IPS-18c (cell line): ENCODE results near the gene CUEDC2.
A peak's percentile ranks its signal among the peaks of the same experiment; 100 is the strongest.

Source experiments
- H3K4me3 ChIP-seq: 2 replicates; pipeline ENCODE4 v1.7.0; 2013; ENCODE audit warnings: low read depth, mild to moderate bottlenecking, low read length, moderate library complexity; ENCODE audit not compliant: insufficient read depth
- H3K9me3 ChIP-seq: one replicate; pipeline ENCODE4 v1.6.1; 2013; ENCODE audit warnings: mild to moderate bottlenecking, low read length, moderate library complexity; ENCODE audit not compliant: control insufficient read depth, insufficient read depth

CUEDC2 gene

DNA sequence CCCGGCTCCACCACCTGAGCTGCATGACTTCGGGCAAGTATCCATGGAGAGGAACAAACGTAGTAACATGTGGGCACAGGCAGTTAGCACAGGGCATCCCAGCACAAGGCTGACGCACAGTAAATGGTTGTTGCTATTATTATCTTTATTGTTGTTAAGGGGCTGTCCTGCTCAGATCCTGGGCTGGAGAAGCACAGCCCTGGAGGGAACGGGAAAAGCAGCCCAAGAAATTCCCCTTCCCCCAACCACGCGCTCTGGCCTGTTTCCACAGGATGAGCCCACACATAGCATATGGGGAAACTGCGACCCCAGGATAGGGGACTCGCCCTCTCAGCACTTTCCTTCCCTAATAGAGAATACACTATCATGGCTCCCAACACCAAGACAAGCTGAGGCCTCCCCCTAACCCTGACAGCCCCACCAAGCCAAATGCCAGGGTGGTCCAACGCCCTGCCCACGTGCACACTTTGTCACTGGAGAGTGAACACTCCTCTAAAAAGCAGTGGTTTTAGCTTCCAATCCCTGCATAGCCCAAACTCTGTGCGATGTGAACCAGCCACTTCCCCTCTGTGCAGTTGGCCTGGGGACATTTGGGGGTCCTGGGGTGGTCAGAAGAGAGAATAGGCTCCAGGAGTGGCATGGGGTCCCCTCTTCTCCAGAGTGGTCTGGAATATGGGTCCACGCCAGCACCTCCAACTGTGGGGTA is 24.8 kb downstream of the CUEDC2 start:
- no peak overlapping the region for H3K4me3 ChIP-seq
- H3K9me3 ChIP-seq, result no peaks in the 10 kb centered on the region

DNA sequence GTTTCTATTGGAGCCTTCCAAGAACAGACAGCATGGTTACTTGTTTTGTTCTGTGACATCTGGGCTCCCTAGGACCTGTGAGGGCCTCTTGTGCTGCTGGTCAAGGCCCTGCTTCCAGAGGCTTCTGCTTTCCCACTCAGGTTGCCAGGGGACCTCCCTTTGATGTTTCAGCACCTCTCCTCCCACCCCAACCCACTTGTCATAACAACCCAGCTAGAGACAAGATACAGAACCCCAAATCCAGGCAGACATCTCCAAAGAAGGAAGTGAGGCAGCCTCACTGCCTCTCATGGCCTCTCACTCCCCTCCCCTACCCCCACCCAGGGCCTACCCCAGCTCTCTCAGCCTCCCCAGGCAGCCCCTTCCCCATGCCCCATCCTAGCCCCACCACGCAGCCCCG is 25.6 kb downstream of the CUEDC2 start:
- Histone ChIP-seq H3K4me3 (no peak overlapping the region), H3K9me3 (no peaks in the 10 kb centered on the region)

DNA sequence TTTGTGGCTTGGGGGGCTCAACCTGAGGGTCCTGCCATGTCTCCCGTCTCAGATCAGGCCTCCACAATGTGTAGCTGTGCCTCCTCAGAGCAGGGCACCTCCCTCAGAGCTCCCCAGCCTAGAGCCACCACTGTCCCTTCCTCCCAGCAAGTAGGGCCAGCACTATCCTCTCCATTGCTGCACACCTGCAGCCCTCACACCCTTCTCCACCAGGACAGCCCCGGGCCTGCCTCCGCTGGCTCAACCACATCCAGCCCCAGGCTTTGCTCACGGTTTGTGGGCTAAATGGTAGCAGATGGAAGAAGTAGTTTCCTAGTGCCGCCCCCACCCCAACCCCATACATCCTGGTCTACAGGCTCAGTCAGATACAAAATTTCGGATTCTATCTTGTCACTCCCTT is 26.7 kb downstream of the CUEDC2 start:
- Histone ChIP-seq H3K9me3 (no peaks in the 10 kb centered on the region), H3K4me3 (no peak overlapping the region)

DNA sequence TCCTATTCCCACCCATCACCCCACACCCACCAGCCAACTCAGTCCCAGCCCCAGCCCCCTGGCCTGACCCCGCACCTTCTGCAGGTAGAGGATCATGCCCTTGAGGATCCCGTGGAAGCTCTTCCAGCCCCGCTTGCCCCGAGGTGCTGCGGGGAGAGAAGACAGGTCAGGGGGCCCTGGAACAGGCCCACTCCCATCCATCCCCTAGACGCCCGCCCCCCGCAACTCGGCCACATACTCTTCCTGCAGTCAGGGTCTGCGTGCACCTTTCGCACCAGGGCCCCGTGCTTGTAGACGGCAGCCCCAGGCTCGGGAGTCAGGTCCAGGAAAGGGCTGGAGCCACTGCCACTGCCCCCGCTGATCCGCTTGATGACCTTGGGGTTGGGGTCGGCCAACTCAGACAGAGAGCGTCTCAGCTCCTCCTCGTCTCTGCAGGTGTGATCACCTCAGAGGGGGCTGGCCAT is 27.2 kb downstream of the CUEDC2 start:
- Histone ChIP-seq H3K4me3 (no peak overlapping the region), H3K9me3 (no peaks in the 10 kb centered on the region)

DNA sequence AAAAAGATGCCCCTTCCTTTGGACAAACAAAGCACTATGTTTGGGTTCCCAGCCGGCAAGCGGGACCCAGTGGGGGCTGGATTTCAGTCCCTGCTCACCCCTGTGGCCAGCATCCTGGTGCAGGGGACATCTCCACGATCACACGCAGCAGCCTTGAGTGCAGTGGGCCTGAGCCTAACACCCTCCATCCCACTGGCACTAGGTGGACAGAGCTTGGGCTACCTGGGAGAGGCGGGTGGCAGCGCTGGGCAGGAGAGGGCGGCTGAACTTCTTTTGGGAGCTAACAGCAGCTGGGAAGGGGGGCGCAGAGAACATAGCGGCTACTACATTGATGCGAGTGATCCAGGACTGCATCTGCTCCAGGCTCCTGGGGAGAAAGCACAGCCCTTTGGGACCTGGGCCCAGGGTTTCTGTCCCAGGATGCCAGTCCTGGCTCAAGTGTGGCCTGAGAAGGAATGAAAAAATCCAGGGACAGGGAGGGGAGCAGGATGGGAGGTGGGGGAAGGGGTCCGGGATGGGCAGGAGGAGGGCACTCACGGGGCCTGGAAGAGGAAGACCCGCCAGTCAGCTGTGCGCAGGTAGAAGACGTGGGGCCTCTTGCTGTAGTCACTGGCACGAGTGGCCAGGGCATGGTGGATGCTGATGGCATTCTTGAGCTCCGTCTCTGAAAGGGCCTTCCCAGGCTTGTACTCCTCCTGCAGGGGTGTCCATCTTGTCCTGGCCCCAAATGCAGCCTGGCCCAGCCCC is 27.8 kb downstream of the CUEDC2 start:
- Histone ChIP-seq H3K9me3 (no peaks in the 10 kb centered on the region), H3K4me3 (no peak overlapping the region)

DNA sequence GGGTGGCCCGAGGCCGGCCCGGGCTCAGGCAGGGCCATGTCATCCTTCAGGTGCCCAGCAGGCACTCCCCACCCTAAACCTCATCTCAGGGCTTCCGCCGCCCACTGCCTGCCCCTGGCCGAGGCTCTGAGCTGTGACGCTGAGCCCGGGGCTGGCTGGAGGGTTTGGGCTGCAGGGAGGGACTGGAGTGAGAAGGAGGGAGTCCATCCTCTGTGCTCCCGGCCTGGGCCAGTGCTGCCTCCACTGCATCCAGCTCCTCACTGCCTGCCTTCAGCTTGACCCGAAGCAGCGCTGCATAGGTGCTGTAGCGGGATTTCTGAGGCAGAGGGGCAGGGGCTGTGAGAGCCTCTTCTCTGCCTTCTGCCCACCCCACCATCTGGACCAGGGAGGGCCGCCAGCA is 29.3 kb downstream of the CUEDC2 start:
- H3K9me3 ChIP-seq, result no peaks in the 10 kb centered on the region
- no peak overlapping the region for H3K4me3 ChIP-seq

DNA sequence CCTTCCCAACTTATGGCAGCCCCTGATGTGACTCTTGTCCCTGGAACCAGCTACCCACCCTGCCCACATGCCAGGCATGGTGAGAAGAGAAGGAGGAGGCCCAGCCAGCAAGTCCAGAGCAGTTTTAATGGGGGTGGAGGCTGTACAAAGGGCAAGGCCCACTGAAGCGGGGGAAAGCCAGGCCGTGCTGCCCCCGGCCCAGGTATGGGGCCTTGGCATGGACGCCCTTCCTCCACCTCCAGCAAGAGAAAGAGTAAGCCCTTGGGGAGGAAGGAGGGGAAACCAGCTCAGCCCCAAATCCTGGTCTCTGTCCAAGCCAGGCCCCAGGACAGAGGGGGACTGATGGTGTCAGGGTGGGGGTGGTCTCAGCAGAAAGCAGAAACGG is 29.9 kb downstream of the CUEDC2 start:
- H3K4me3 ChIP-seq, result no peak overlapping the region
- H3K9me3 ChIP-seq, result no peaks in the 10 kb centered on the region

DNA sequence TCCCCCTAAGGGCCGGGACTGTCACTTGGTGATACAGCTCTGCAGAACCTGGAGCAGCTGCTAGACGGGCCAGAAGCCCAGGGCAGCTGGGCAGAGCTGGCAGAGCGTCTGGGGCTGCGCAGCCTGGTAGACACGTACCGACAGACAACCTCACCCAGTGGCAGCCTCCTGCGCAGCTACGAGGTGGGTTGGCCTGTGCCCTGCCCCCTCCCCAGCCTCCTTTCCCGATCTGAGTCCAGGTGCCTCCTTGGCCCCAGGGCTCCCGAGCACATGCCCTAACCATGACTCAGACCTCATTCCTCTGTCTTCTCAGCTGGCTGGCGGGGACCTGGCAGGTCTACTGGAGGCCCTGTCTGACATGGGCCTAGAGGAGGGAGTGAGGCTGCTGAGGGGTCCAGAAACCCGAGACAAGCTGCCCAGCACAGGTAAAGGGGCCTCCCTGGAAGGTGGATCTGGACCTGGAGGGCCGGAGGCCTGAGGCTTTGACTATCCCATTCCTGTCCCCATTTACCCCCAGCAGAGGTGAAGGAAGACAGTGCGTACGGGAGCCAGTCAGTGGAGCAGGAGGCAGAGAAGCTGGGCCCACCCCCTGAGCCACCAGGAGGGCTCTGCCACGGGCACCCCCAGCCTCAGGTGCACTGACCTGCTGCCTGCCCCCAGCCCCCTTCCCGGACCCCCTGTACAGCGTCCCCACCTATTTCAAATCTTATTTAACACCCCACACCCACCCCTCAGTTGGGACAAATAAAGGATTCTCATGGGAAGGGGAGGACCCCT is 30.5 kb downstream of the CUEDC2 start:
- no peak overlapping the region for H3K4me3 ChIP-seq
- H3K9me3 ChIP-seq, result no peaks in the 10 kb centered on the region

DNA sequence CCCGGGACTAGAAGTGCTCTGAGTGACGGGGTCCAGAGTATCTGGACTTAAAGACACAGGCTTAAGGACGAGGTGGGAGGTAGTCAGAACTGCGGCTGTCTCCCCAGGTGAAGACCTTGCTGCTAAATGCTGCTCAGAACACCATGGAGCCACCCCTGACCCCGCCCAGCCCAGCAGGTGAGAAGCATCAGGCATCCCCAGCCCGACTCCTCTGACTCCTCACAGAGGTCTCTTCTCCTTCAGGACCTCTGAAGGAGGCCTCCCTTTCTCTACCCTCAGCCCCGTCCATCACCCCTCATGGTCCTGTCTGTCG is 31.1 kb downstream of the CUEDC2 start:
- no peak overlapping the region for H3K4me3 ChIP-seq
- H3K9me3 ChIP-seq, result no peaks in the 10 kb centered on the region

DNA sequence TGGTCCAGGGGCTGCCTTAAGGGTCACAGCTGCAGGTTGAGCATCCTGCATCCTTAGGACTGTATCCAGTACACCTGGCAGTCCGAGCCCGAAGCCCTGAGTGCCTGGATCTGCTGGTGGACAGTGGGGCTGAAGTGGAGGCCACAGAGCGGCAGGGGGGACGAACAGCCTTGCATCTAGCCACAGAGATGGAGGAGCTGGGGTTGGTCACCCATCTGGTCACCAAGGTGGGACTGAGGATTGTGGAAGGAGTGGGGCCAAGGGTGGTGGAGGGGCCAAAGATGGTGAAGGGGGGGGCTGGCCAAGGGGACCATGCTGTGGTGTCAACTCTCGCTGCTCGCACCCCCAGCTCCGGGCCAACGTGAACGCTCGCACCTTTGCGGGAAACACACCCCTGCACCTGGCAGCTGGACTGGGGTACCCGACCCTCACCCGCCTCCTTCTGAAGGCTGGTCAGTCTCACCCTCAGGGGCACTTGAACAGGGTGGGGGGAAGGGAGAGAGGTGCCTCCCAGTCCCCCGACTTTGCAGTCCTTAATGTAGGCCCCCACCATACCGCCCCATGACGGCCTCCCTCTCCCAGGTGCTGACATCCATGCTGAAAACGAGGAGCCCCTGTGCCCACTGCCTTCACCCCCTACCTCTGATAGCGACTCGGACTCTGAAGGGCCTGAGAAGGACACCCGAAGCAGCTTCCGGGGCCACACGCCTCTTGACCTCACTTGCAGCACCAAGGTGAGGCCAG is 31.6 kb downstream of the CUEDC2 start:
- no peak overlapping the region for H3K4me3 ChIP-seq
- no peaks in the 10 kb centered on the region for H3K9me3 ChIP-seq

DNA sequence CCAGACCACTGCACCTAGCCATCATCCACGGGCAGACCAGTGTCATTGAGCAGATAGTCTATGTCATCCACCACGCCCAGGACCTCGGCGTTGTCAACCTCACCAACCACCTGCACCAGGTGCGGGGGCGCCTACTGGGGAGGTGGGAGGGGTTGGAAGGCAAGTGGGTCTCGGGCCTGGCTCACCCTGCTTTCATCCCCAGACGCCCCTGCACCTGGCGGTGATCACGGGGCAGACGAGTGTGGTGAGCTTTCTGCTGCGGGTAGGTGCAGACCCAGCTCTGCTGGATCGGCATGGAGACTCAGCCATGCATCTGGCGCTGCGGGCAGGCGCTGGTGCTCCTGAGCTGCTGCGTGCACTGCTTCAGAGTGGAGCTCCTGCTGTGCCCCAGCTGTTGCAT is 32.3 kb downstream of the CUEDC2 start:
- Histone ChIP-seq H3K9me3 (peaks cover 2% of the 10 kb centered on the region), H3K4me3 (no peak overlapping the region)

DNA sequence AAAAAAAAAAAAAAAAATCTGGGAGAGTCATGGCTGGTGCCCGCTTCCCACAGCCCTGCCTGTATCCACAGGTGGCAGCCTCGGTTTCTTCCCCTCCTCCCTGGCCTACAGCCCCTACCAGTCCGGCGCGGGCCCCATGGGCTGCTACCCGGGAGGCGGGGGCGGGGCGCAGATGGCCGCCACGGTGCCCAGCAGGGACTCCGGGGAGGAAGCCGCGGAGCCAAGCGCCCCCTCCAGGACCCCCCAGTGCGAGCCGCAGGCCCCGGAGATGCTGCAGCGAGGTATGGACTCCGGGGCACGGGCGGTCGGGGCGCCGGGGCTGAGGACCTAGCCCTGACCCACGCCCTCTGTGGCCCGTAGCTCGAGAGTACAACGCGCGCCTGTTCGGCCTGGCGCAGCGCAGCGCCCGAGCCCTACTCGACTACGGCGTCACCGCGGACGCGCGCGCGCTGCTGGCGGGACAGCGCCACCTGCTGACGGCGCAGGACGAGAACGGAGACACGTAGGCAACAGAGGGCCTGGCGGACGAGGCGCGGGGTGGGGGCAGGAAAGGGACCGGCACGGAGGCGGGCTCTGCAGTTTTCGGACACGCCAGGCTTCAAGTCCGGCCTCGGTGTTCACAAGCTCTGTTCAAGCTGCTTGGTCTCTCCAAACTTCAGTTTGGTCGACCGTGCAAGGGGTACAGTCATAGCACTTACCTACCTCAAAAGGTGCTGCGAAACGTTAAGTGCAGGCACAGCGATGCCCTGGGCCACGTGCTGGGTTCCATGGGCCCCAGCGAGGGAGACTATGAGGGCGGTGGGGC is 33.0 kb downstream of the CUEDC2 start:
- peaks cover 2% of the 10 kb centered on the region for H3K9me3 ChIP-seq
- peak overlapping the region; percentile 67; the same call in 1 of the 2 replicates for H3K4me3 ChIP-seq

DNA sequence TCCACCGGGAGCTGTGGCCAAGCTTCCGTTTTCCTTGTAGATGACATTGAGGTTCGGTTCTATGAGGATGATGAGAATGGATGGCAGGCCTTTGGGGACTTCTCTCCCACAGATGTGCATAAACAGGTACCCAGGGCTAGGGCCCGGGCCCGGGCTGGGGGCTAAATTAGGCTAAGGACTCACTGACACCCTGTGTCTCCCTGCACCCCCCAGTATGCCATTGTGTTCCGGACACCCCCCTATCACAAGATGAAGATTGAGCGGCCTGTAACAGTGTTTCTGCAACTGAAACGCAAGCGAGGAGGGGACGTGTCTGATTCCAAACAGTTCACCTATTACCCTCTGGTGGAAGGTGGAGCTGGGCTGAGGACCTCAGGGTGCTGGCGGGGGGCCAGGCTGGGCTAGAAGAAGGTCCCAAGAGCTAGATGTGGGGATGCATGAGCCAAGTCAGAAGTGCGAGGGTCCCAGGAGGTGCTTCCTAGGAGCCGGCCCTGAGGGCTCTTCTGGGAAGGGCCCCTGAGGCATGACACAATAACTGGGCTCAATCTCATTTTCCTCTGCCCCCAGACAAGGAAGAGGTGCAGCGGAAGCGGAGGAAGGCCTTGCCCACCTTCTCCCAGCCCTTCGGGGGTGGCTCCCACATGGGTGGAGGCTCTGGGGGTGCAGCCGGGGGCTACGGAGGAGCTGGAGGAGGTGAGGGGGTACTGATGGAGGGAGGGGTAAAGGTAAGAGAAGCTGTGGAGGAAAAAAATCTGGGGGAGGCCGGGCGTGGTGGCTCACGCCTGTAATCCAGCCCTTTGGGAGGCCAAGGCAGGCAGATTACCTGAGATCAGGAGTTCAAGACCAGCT is 34.0 kb downstream of the CUEDC2 start:
- H3K4me3 ChIP-seq, result no peak overlapping the region
- H3K9me3 ChIP-seq, result peaks cover 2% of the 10 kb centered on the region

DNA sequence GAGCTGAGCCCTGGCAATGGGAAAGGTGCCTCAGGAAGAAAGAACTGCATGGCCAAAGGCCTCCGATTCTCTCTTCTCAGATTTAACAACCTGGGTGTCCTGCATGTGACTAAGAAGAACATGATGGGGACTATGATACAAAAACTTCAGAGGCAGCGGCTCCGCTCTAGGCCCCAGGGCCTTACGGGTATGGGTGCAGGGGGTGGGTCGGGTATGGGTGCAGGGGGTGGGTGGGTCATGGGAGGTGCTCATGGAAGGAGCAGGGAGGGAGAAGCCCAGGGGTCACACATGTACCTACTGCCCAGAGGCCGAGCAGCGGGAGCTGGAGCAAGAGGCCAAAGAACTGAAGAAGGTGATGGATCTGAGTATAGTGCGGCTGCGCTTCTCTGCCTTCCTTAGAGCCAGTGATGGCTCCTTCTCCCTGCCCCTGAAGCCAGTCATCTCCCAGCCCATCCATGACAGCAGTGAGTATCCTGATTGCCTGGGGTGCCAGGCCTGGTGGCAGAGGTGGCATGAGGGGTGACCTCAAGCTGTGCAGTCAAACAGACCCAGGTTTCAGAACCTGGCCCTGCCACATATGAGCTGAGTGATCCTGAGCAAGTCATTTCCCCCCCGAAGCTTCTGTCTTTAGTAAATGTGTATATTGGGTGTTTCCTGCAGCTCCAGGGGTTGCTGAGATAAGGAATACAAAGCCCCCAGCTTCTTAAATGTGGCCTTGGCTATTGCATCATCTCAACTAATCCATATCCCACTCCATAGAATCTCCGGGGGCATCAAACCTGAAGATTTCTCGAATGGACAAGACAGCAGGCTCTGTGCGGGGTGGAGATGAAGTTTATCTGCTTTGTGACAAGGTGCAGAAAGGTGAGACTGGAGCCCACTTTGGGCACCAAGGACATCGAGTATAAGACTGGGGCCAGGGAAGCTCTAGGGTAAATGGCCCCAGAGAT is 34.9 kb downstream of the CUEDC2 start:
- Histone ChIP-seq H3K9me3 (peaks cover 2% of the 10 kb centered on the region), H3K4me3 (no peak overlapping the region)

DNA sequence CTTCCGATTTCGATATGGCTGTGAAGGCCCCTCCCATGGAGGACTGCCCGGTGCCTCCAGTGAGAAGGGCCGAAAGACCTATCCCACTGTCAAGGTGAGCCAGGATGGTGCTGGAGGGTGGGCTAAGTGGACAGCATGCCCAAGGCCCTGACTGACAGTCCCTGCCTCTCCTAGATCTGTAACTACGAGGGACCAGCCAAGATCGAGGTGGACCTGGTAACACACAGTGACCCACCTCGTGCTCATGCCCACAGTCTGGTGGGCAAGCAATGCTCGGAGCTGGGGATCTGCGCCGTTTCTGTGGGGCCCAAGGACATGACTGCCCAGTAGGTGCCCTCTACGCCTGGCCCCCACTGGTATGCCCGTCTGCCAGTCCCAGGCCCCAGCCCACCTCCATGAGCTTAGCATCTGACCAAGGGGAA is 35.6 kb downstream of the CUEDC2 start:
- peak overlapping the region; percentile 75; the same call in 1 of the 2 replicates for H3K4me3 ChIP-seq
- H3K9me3 ChIP-seq, result peaks cover 2% of the 10 kb centered on the region
